Uterus (tissue), 2 donors: ENCODE results near the gene GRIK5.

Experiments used
- POLR2A ChIP-seq, 2 donors: fragments of 450-650 bp; IDR thresholded peaks; one replicate each; pipeline ENCODE4 v1.6.1; 2016; ENCODE audit warnings: antibody characterized with exemption in 2 of 2, mild to moderate bottlenecking in 1 of 2, moderate library complexity in 1 of 2
- TF ChIP-seq, protein P1 (sequence below), 4 experiments: fragments of 200-600 bp in 2 of 4; fragments of 450-650 bp in 2 of 4; sonication (generic) in 2 of 4; IDR thresholded peaks; one replicate each; pipeline ENCODE4 v1.5.1; 2016 to 2019; ENCODE audit warnings: antibody characterized with exemption in 4 of 4, mild to moderate bottlenecking in 2 of 4, moderate library complexity in 1 of 4

- TF ChIP-seq, protein P1, sequence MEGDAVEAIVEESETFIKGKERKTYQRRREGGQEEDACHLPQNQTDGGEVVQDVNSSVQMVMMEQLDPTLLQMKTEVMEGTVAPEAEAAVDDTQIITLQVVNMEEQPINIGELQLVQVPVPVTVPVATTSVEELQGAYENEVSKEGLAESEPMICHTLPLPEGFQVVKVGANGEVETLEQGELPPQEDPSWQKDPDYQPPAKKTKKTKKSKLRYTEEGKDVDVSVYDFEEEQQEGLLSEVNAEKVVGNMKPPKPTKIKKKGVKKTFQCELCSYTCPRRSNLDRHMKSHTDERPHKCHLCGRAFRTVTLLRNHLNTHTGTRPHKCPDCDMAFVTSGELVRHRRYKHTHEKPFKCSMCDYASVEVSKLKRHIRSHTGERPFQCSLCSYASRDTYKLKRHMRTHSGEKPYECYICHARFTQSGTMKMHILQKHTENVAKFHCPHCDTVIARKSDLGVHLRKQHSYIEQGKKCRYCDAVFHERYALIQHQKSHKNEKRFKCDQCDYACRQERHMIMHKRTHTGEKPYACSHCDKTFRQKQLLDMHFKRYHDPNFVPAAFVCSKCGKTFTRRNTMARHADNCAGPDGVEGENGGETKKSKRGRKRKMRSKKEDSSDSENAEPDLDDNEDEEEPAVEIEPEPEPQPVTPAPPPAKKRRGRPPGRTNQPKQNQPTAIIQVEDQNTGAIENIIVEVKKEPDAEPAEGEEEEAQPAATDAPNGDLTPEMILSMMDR (IDR thresholded peaks at IDR 0.05): no peak
- TF ChIP-seq POLR2A (IDR thresholded peaks at IDR 0.05): no peak
Observed at GRCh38 chr19:41974652-41975051, 95.4 kb downstream of the GRIK5 start.
